Bronchial epithelial cell (primary cell): ENCODE measurements around the gene SCG5. TPM values are rescaled to one million over a fixed set of nuclear protein-coding genes. Genes with fewer than 3 reads are reported as not detected.
A peak's percentile ranks its signal among the peaks of the same experiment; 100 is the strongest.

ENCODE experiments used
- DNase-seq: peaks from one replicate; pipeline ENCODE4 v3.0.0-alpha.2; 2010; ENCODE audit warnings: low read depth
- FAIRE-seq: peaks from 2 replicates; lab custom pipeline; 2011; peaks lifted over from hg19 to GRCh38; lab: Jason Lieb, UNC
- H3K27me3 ChIP-seq: 2 replicates; pipeline ENCODE4 v1.5.1; 2011; ENCODE audit warnings: low read length; ENCODE audit not compliant: control insufficient read depth, insufficient read depth
- H3K36me3 ChIP-seq: 2 replicates; pipeline ENCODE4 v1.5.1; 2011; ENCODE audit warnings: low read length; ENCODE audit not compliant: control insufficient read depth, insufficient read depth
- H3K4me3 ChIP-seq: 2 replicates; pipeline ENCODE4 v1.5.1; 2011; ENCODE audit warnings: mild to moderate bottlenecking, low read depth, low read length, control low read depth
- CTCF ChIP-seq: IDR thresholded peaks from 2 replicates; pipeline ENCODE4 v1.5.1; 2011; ENCODE audit warnings: mild to moderate bottlenecking, moderate library complexity, low read length, control low read depth, inconsistent platforms; ENCODE audit not compliant: insufficient read depth, severe bottlenecking
- total RNA-seq: library from RNA; depleted of rRNA; stranded (reverse); fragments of >200 nt; gene quantifications from 2 replicates; pipeline ENCODE4 v1.2.1, GENCODE V29; 2014

The SCG5 gene
- total RNA-seq, 1 donor from 2014 or later, result 11.8 TPM

GRCh38 chr15:32690941-32691688, 49.6 kb downstream of the SCG5 start:
- FAIRE-seq (no peak), DNase-seq (no peak)
- no peak overlapping the region for H3K4me3 ChIP-seq
- no peaks in the 10 kb centered on the region for H3K27me3 ChIP-seq
- H3K36me3 ChIP-seq, result no peaks in the 10 kb centered on the region
- TF ChIP-seq CTCF, result no peak

- Histone ChIP-seq H3K4me3 (no peak overlapping the region), H3K36me3 (no peaks in the 10 kb centered on the region), H3K27me3 (no peaks in the 10 kb centered on the region)
- TF ChIP-seq CTCF, result no peak
- FAIRE-seq (no peak), DNase-seq (no peak)
These were observed 50.2 kb downstream of the SCG5 start for GRCh38 chr15:32691689-32692038.

GRCh38 chr15:32692286-32692685, 50.8 kb downstream of the SCG5 start:
- DNase-seq (no peak), FAIRE-seq (no peak)
- no peak overlapping the region for H3K4me3 ChIP-seq
- no peak for TF ChIP-seq CTCF
- H3K36me3 ChIP-seq, result no peaks in the 10 kb centered on the region
- H3K27me3 ChIP-seq, result no peaks in the 10 kb centered on the region

GRCh38 chr15:32694222-32694983, 52.9 kb downstream of the SCG5 start:
- FAIRE-seq (no peak), DNase-seq (peak; percentile 31)
- H3K36me3 ChIP-seq, result no peaks in the 10 kb centered on the region
- no peak overlapping the region for H3K4me3 ChIP-seq
- no peaks in the 10 kb centered on the region for H3K27me3 ChIP-seq
- TF ChIP-seq CTCF, result no peak

GRCh38 chr15:32698773-32699390, 57.4 kb downstream of the SCG5 start:
- no peak for TF ChIP-seq CTCF
- no peak overlapping the region for H3K4me3 ChIP-seq
- no peaks in the 10 kb centered on the region for H3K36me3 ChIP-seq
- FAIRE-seq (no peak), DNase-seq (no peak)
- H3K27me3 ChIP-seq, result no peaks in the 10 kb centered on the region
